ENCODE measurements around the gene KLF3.

Gene KLF3

DNA sequence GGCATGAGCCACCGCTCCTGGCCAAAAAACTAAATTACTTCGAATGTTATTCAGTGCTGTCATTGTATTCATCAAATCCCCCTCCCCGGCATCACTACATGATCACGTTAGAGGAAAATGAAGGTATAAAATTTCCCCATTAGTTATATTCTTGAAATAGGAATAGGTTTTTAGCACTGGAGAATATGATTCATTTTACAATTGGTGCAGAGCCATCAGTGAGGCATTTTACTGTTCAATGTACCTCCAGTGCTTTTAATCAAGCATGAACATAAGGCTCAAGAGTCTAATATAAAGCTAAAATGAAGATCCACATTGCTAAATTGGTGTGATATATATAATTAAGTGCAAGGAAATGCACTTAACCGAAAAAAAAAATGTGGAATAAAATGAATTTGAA is 18.3 kb downstream of the KLF3 start:
- Mint-ChIP-seq H3K4me3 (no peak overlapping the region), H3K9me3 (no peaks in the 10 kb centered on the region), H3K4me1 (peaks cover 80% of the 10 kb centered on the region), H3K27me3 (no peaks in the 10 kb centered on the region), H3K27ac (ENCODE audit: low read depth) (no peak overlapping the region), H3K36me3 (ENCODE audit: insufficient read depth) (peaks cover 70% of the 10 kb centered on the region)
- DNase-seq (ENCODE audit: low spot score in 2 of 2) (no peak), ATAC-seq (replicated peaks; ENCODE audit: extremely low read depth, poor library complexity, severe bottlenecking) (no peak)

DNA sequence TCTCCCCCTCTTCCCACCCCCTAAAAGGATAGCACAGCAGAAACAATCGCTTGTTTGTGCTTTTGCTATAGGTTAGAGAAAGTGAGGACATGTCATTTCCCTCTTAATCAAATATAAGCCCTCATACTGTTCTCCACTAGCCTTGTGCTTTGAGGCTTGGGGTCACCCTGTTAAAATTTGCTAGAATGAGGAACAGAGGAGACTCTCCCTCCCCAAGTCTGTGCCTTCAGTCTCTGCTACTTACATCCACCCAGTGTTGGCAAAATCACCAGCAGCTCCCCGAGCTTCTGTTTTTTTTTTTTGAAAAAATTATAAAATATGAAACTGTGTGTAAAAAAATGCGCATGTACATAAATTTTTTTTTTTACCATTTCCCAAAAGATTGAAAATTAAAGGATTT is 19.3 kb downstream of the KLF3 start:
- no peaks in the 10 kb centered on the region for H3K27me3 Mint-ChIP-seq
- peaks cover 67% of the 10 kb centered on the region for H3K36me3 Mint-ChIP-seq (ENCODE audit: insufficient read depth)
- no peak overlapping the region for H3K4me3 Mint-ChIP-seq
- H3K4me1 Mint-ChIP-seq, result peaks cover 80% of the 10 kb centered on the region
- ATAC-seq (replicated peaks; ENCODE audit: extremely low read depth, poor library complexity, severe bottlenecking), result no peak
- H3K27ac Mint-ChIP-seq (ENCODE audit: low read depth), result peak overlapping the region; percentile 89
- no peaks in the 10 kb centered on the region for H3K9me3 Mint-ChIP-seq
- DNase-seq (ENCODE audit: low spot score in 2 of 2), result no peak

DNA sequence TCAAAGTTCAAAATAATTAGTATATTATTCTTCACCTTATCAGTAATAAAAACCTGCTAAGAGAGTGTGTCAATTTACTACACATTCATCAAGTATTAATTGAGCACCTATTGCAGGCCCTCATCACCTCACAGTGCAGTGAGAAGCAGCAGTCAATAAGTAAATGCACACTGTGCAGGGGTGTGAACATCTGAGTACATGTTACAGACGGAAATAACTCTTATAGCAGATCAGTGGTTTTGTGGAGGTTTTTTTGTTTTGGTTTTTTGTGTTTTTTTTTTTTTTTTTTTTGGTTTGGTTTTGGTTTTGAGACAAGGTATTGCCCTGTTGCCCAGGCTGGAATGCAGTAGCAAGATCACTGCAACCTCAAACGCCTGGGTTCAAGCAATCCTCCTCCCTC is 20.3 kb downstream of the KLF3 start:
- H3K4me1 Mint-ChIP-seq, result peaks cover 72% of the 10 kb centered on the region
- ATAC-seq (replicated peaks; ENCODE audit: extremely low read depth, poor library complexity, severe bottlenecking) (peak; percentile 91), DNase-seq (ENCODE audit: low spot score in 2 of 2) (no peak)
- peak overlapping the region; percentile 89 for H3K27ac Mint-ChIP-seq (ENCODE audit: low read depth)
- H3K27me3 Mint-ChIP-seq, result no peaks in the 10 kb centered on the region
- H3K4me3 Mint-ChIP-seq, result peak overlapping the region; percentile 48
- peaks cover 70% of the 10 kb centered on the region for H3K36me3 Mint-ChIP-seq (ENCODE audit: insufficient read depth)
- no peaks in the 10 kb centered on the region for H3K9me3 Mint-ChIP-seq

DNA sequence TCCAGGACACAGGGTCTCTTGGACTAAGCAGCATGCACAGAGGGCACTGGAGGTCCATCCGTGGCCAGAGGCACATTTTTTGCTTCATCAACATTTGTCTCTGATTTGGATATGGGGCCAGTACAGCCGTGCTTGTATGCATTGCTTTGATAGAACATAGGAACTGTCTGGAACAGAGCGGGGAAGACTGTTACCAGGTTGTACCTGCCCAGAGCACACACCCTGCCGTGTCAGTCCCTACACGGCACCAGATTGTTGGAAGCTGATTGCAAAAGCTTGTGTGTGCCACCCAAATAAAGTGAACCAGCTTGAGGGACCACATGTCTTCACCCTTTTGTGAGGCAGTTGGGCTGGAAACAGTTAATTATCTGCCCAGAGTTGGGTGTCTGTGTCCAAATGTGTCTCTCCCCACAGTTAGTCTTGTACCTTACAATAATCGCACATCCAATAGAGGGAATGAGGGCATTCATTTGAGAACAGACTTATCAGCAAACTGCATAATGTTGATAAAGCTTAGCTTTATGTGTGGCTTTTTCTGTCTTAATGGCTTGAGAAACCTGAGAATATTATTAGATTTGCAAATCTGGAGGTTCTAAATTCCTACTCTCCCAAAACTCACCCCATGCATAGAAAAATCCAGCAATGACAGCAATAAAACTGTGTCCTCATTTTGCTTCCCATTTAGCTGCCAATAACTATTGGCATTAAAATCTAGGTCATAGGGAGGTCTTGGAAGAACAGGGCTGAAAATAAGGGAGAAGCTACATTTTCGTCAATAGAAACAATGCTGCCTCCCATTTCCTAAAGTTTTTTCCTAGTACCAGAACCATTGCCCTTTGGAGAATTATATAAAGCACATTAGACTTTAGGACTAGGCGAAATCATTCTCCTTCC is 21.2 kb downstream of the KLF3 start:
- H3K27ac Mint-ChIP-seq (ENCODE audit: low read depth), result no peak overlapping the region
- H3K27me3 Mint-ChIP-seq, result no peaks in the 10 kb centered on the region
- ATAC-seq (replicated peaks; ENCODE audit: extremely low read depth, poor library complexity, severe bottlenecking), result no peak
- peaks cover 69% of the 10 kb centered on the region for H3K4me1 Mint-ChIP-seq
- H3K9me3 Mint-ChIP-seq, result no peaks in the 10 kb centered on the region
- peak overlapping the region; percentile 48 for H3K4me3 Mint-ChIP-seq
- DNase-seq (ENCODE audit: low spot score in 2 of 2), result no peak
- H3K36me3 Mint-ChIP-seq (ENCODE audit: insufficient read depth), result peaks cover 70% of the 10 kb centered on the region

DNA sequence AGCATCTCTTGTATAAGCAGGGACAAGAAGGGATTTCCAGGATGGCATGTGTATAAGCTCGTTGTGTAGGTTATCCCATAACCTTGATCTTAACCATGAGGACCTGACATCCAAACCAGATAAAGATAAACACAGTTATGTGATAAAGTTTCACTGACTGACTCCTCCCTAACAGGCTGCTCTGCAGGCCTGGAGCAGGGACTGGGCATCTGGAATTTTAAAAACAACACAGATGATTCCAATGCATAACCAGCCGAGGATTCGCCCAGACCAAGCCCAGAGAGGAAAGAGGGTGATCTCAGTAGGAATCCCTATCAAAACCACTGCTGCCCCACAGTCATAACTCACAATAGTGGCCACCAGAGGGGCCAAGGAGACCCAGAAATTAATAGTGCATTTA is 22.7 kb downstream of the KLF3 start:
- H3K36me3 Mint-ChIP-seq (ENCODE audit: insufficient read depth), result peaks cover 66% of the 10 kb centered on the region
- H3K9me3 Mint-ChIP-seq, result no peaks in the 10 kb centered on the region
- peaks cover 63% of the 10 kb centered on the region for H3K4me1 Mint-ChIP-seq
- no peak for ATAC-seq (replicated peaks; ENCODE audit: extremely low read depth, poor library complexity, severe bottlenecking)
- no peaks in the 10 kb centered on the region for H3K27me3 Mint-ChIP-seq
- no peak for DNase-seq (ENCODE audit: low spot score in 2 of 2)
- peak overlapping the region; percentile 7 for H3K4me3 Mint-ChIP-seq
- H3K27ac Mint-ChIP-seq (ENCODE audit: low read depth), result no peak overlapping the region

DNA sequence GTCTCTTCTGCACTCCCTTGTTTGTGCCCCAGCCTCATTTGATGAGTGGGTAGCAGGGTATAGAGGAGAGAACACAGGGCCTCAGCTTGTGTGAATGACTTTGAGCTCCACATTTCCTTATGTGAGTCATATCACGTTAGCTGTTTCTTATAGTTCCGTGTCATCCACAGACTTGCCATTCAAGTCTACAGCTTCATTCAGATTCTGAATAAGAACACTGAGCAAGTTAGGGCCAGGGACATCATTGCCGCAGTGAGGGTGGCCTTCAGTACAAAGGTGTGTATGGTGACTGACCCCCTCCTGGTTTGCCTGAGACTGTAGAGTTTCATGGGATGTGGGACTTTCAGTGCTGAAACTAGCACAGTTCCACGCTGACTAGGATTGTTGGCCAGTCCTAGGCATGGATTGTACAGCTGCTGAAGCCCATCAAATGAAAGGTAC is 23.6 kb downstream of the KLF3 start:
- H3K27ac Mint-ChIP-seq (ENCODE audit: low read depth), result peak overlapping the region; percentile 72
- DNase-seq (ENCODE audit: low spot score in 2 of 2), result no peak
- H3K36me3 Mint-ChIP-seq (ENCODE audit: insufficient read depth), result peaks cover 63% of the 10 kb centered on the region
- no peaks in the 10 kb centered on the region for H3K9me3 Mint-ChIP-seq
- H3K4me1 Mint-ChIP-seq, result peaks cover 57% of the 10 kb centered on the region
- H3K27me3 Mint-ChIP-seq, result no peaks in the 10 kb centered on the region
- peak overlapping the region; percentile 7 for H3K4me3 Mint-ChIP-seq
- ATAC-seq (replicated peaks; ENCODE audit: extremely low read depth, poor library complexity, severe bottlenecking), result no peak

DNA sequence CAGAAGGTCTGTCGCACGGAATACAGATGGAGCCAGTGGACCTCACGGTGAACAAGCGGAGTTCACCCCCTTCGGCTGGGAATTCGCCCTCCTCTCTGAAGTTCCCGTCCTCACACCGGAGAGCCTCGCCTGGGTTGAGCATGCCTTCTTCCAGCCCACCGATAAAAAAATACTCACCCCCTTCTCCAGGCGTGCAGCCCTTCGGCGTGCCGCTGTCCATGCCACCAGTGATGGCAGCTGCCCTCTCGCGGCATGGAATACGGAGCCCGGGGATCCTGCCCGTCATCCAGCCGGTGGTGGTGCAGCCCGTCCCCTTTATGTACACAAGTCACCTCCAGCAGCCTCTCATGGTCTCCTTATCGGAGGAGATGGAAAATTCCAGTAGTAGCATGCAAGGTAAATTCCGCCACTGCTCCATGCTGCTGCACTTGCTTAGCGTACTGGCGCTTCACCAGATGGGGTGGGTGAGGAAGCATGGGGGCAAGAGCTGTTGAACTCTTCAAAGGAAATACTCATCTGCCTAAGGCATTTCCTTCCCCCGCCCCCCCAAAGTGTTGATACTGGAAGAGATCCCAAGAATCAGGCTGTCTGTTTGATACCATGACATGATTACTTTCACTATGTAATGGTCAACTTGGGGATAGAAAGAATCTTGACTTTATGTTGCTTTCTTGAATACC is 24.8 kb downstream of the KLF3 start:
- Mint-ChIP-seq H3K36me3 (ENCODE audit: insufficient read depth) (peaks cover 61% of the 10 kb centered on the region), H3K27me3 (no peaks in the 10 kb centered on the region), H3K9me3 (no peaks in the 10 kb centered on the region), H3K27ac (ENCODE audit: low read depth) (no peak overlapping the region), H3K4me1 (peaks cover 49% of the 10 kb centered on the region), H3K4me3 (no peak overlapping the region)
- DNase-seq (ENCODE audit: low spot score in 2 of 2) (no peak), ATAC-seq (replicated peaks; ENCODE audit: extremely low read depth, poor library complexity, severe bottlenecking) (no peak)

DNA sequence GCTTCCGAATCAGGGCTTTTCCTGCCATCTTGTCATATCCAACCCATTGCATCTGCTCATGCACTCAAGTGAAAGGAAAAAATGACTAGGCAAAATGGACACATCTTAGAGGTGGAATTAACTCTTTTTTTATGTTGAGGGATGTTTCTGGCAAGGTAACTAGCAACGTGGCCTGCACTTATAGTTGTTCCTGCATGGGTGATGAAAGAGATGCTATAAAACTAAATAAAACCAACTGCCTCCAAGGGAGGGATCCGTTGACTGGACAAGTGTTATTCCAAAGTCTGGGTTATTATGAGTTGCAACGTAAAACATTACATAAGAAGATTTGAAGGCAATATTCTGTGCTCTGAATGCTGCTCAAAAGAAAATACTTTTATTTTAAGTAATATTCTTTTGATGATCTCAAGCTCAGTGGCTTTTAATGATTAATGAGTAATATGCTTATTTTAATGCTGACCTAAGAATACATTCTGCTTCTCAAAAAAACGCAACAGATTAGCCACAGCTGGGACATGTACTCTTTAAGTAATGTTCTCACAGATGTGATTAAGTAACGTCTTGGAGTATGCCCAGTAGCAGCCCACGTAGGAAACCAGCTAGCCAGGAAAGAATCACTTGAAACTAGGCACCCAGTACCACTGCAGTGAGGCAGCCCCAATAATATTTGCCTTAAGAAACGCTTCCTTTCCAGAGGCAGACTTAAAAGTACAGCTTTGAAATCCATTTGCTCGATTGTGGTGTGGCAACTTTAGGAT is 27.4 kb downstream of the KLF3 start:
- peaks cover 73% of the 10 kb centered on the region for H3K36me3 Mint-ChIP-seq (ENCODE audit: insufficient read depth)
- H3K27ac Mint-ChIP-seq (ENCODE audit: low read depth), result no peak overlapping the region
- H3K9me3 Mint-ChIP-seq, result no peaks in the 10 kb centered on the region
- no peak overlapping the region for H3K4me3 Mint-ChIP-seq
- H3K27me3 Mint-ChIP-seq, result no peaks in the 10 kb centered on the region
- peaks cover 43% of the 10 kb centered on the region for H3K4me1 Mint-ChIP-seq
- DNase-seq (ENCODE audit: low spot score in 2 of 2) (no peak), ATAC-seq (replicated peaks; ENCODE audit: extremely low read depth, poor library complexity, severe bottlenecking) (no peak)

DNA sequence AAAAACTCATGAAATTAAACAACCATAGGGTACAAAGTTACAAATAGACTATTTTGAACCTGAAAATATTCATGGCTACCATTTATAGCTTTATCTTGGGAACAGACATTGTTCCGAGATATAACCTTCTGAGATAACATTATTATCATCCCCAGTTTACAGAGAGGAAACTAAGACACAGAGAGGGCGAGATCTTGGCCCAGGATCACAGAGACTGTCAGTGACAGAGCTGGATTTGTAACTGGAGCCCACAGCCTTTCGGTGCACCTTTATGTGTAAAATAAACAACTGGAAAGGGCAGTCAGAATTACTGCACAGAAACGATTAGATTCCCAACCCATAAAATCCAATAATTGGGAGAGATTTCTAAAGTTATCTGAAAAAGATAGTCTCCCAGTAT is 28.4 kb downstream of the KLF3 start:
- Mint-ChIP-seq H3K27ac (ENCODE audit: low read depth) (no peak overlapping the region), H3K4me1 (peaks cover 38% of the 10 kb centered on the region), H3K27me3 (no peaks in the 10 kb centered on the region), H3K9me3 (no peaks in the 10 kb centered on the region), H3K4me3 (no peak overlapping the region), H3K36me3 (ENCODE audit: insufficient read depth) (peaks cover 77% of the 10 kb centered on the region)
- DNase-seq (ENCODE audit: low spot score in 2 of 2) (no peak), ATAC-seq (replicated peaks; ENCODE audit: extremely low read depth, poor library complexity, severe bottlenecking) (no peak)

DNA sequence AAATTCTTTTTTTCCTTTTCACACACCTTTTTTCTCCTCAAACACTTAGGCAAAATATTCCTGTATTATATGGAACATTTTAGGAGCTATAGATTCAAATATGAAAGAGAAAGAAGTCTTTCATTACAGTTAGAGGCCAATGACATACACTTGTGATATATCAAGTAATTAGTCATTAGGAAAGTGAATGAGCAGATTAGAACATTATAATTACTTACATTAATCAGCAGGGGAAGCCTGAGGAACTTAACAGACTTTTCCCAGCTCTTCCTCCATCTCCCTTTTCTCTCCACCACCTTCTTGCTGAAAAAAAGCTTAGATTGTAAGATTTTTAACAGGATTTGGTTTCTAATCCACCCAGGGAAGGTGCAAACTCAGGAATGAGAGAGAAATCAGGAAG is 29.6 kb downstream of the KLF3 start:
- no peaks in the 10 kb centered on the region for H3K27me3 Mint-ChIP-seq
- peak overlapping the region; percentile 9 for H3K27ac Mint-ChIP-seq (ENCODE audit: low read depth)
- no peak for DNase-seq (ENCODE audit: low spot score in 2 of 2)
- peaks cover 80% of the 10 kb centered on the region for H3K36me3 Mint-ChIP-seq (ENCODE audit: insufficient read depth)
- no peak overlapping the region for H3K4me3 Mint-ChIP-seq
- peaks cover 35% of the 10 kb centered on the region for H3K4me1 Mint-ChIP-seq
- H3K9me3 Mint-ChIP-seq, result no peaks in the 10 kb centered on the region
- no peak for ATAC-seq (replicated peaks; ENCODE audit: extremely low read depth, poor library complexity, severe bottlenecking)

DNA sequence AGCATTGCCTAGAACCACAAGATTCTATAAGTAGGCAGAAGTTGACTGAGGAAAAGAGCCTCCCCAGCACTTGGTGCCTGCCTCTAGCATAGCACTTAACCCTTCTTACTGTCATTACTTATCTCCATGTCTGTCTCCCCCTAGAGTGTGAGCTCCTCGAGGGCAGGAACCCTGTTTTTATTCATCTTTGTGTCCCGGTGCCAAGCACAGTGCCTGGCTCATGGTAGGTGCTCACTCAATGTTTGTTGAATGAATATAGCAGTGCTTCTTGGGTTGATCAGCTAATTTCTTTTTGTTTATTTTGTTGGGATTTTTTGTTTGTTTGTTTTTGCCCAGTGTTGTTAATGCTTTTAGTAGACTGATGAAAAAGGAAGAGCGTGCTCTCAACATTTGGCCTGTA is 30.3 kb downstream of the KLF3 start:
- H3K4me3 Mint-ChIP-seq, result no peak overlapping the region

DNA sequence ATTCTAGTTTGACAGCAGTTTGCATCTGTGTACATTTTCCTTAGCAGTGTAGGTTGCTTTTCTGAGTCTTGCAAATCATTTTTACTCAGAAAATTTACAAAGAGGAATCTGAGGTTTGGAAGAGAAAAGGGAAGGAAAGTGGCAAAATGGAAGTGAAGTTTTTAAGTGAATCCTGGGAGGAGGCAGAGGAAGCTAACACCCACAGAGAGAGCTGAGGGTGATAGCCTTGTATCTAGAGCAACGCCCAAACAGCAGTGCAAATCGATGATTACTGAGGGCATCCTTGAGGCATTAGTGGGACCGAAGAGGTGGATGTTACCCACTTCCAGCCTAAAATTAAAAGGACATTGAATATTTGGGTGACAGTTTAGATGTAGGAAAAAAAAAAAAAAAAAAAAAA is 31.8 kb downstream of the KLF3 start:
- Mint-ChIP-seq H3K36me3 (ENCODE audit: insufficient read depth) (peaks cover 65% of the 10 kb centered on the region), H3K4me3 (no peak overlapping the region), H3K9me3 (no peaks in the 10 kb centered on the region), H3K27ac (ENCODE audit: low read depth) (peak overlapping the region; percentile 35), H3K27me3 (no peaks in the 10 kb centered on the region), H3K4me1 (peaks cover 30% of the 10 kb centered on the region)
- DNase-seq (ENCODE audit: low spot score in 2 of 2) (no peak), ATAC-seq (replicated peaks; ENCODE audit: extremely low read depth, poor library complexity, severe bottlenecking) (no peak)

More for the DNA sequence above, 30.3 kb downstream of the KLF3 start:
- Mint-ChIP-seq H3K9me3 (no peaks in the 10 kb centered on the region), H3K27ac (ENCODE audit: low read depth) (peak overlapping the region; percentile 30), H3K27me3 (no peaks in the 10 kb centered on the region), H3K4me1 (peaks cover 35% of the 10 kb centered on the region), H3K36me3 (ENCODE audit: insufficient read depth) (peaks cover 79% of the 10 kb centered on the region)
- ATAC-seq (replicated peaks; ENCODE audit: extremely low read depth, poor library complexity, severe bottlenecking), result no peak
- DNase-seq (ENCODE audit: low spot score in 2 of 2), result no peak
